Adipose tissue (tissue), 3 donors: Measurements from ENCODE around the gene ERFE. TPM values are rescaled to one million over a fixed set of nuclear protein-coding genes. Genes with fewer than 3 reads are reported as not detected.

ENCODE experiments used
- H3K27ac ChIP-seq: one replicate; pipeline ENCODE4 v1.5.1; 2013; ENCODE audit warnings: low read depth, low read length
- WGBS, 3 donors: extraction: QIAGEN DNeasy Blood & Tissue Kit; methylation state at CpG; one replicate each; pipeline ENCODE4 v1.1.7; 2013; 5-methylcytosine and 5-hydroxymethylcytosine counted together
- polyA plus RNA-seq, 3 donors: library from polyadenylated mRNA; stranded (reverse); fragments of 200-250 nt; gene quantifications; one replicate each; pipeline ENCODE4 v1.2.3, GENCODE V29; 2013
- donor health status: healthy with polysubstance abuse.
- donor health status: Bipolar disorder and iron deficiency.
- donor health status: healthy.

The ERFE gene
- polyA plus RNA-seq, 3 donors = 0.41 to 2.1 TPM; not detected in 1

DNA sequence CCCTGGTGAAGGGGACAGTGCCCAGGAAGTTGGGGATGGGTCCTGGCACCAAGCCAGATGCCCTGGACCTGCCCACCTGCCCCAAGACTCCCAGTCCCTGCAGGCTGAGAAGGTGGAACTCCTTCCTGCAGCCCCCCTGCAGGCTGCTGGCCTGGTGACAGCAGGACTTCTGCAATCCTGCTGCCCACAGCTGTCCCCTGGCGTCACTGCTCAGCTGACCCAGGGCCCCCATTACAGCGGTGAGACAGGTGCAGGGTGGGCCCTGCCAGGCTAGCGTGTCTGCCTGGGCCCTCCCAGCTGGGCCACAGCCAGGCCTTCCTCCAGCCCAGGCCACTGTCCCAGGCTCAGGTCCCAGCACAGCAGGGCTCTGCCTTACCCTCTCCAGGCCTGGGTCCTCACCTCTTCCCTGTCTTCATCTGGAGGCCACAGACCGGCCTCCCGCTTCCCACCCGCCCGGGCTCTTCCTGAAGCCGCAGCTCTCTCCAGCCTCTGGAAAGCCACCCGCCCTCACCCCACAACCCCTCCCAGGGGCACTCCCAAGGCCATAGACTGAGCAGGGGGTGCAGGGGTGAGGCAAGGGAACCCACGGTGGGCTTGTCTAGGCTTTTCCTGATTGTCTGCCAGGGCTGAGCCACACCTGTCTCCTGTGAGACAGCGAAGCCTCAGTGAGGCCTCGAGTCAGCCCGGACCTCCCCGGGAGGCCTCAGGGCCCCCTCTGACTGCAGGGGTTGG is 8.8 kb upstream of the ERFE start:
- WGBS, 3 donors = 76 to 83% (median 81%) methylated on average over 13 to 14 of the region's 14 CpGs
- H3K27ac ChIP-seq = no peak overlapping the region

DNA sequence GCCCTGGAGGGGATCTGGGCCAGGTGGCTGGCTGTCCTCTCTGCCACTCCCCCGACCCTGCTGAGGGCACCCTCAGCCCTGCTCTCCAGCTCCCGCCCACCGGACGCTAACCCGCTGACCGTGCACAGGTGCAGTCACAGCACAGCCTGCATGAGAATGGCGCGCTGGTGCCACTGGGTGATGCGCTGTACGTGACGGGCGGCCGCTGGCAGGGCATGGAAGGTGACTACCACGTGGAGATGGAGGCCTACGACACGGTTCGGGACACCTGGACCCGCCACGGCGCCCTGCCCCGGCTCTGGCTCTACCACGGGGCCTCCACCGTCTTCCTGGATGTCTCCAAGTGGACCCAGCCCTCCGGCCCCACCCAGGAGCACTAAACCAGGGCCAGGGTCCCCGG is 8.1 kb upstream of the ERFE start:
- WGBS, 3 donors = 92 to 96% (median 94%) methylated on average over 20 to 24 of the region's 25 CpGs
- H3K27ac ChIP-seq = no peak overlapping the region

DNA sequence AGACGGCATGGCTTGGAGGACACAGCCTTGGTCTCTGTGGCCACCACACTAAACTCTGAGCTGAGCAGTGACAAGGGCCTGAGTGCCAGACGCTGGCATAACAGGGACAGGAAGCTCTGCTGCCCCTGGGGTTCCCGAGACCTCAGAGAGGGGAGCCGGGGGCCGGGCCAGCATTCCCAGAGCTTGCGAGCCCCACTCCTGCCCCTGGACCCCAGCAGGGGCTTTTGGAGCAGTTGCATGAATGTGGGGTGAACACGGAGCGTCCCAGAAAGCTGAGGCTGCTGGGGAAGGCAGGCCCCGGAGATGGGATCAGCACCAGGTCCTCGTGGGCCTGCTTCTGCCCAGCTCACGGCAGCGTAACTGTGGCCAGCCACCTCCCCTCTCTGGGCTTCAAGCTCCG is 7.6 kb upstream of the ERFE start:
- WGBS, 3 donors = 85 to 87% (median 86%) methylated on average over 13 of the region's 13 CpGs
- H3K27ac ChIP-seq = no peak overlapping the region

DNA sequence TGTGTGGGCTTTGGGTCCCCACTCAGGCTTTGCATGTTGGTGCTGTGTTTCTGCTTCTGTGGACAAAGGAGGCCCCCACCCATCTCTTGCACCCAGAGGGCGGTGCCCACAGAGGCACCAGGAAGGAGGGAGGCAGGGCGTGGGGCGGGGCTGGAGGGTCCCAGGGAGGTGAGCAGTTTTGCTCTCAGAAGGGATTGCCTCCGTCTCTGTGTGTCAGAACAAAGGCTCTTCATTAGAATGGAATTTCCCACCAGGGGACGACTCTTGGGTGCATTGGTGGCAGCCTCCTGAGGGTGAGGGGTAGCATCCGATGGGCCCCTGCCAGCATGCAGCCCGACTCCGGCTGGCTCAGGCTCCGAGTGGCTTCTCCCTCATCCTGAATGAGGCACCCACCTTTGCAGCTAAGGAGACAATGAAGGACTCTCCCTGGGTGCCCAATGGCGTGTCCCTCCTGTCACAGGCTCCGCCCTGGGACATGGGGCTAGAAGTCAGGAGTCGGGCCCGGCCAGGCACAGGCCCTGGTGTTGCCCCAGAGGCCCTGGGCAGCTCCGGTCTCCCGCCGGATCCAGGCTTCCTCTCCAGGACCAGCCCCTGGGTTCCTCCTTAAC is 7.0 kb upstream of the ERFE start:
- 78 to 90% (median 87%) methylated on average over 16 of the region's 16 CpGs for WGBS, 3 donors
- no peak overlapping the region for H3K27ac ChIP-seq

DNA sequence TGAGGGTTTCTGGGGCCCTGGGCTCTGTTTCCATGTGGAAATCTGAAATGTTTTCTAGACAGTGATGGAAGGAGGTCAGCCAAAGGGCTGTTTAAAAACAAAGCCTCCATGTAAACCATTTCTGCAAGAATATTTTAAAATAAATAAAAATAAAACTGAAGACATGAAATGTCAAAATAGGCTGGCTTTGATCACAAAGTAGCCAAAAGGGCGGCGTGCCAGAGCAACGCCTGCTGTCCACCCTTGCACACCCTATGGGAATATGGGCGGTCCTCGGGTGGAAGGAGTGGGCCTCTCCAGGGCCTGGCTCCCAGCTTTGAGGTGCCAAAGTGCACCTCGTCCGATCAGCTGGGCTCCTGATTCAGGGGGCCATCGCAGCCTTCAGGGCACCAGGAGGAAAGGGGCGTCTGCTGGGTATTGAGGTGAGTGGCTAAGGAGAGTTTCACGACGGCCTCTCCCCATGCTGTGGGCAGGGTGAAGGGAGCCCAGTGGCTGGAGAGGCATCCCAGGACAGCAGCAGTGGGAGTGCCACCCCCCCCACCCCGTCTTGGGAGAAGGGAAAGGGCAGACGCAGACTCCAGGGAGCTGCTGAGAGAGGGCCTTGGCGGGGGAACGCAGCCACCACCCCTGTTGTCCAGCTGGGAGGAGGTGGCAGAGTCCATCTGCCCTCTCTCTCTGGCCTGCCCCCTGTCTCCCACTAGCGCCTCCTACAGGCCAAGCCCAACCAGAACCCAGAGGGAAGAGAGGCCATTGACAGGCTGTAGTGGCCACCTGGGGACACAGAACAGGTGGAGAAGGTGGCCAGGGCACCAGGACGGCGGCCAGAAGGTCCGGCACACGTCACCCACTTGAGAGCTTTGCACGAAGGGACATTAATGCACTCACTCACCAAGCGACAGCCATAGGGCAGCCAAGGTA is 5.7 kb upstream of the ERFE start:
- H3K27ac ChIP-seq = no peak overlapping the region
- WGBS, 3 donors = 83 to 86% (median 83%) methylated on average over 20 to 22 of the region's 22 CpGs

DNA sequence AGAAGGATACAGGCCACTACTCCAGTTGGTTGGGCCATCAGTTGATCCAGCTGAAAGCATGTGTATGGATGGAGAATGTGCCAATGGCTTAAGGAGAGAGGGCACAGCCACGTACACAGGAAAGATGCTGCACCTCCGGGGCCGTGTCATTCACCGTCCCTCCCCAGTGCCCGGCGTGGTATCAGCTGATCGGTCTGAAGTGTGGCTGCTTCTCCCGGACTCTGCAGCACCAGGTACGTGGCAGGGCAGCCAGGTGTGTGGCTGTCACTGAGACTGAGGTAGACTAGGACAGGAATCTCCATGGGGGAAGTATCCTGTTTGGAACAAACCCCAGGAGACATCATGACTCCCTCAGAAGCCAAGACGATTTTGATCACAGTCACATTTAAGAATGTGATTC is 4.2 kb upstream of the ERFE start:
- no peak overlapping the region for H3K27ac ChIP-seq
- 91 to 96% (median 93%) methylated on average over 10 of the region's 10 CpGs for WGBS, 3 donors

DNA sequence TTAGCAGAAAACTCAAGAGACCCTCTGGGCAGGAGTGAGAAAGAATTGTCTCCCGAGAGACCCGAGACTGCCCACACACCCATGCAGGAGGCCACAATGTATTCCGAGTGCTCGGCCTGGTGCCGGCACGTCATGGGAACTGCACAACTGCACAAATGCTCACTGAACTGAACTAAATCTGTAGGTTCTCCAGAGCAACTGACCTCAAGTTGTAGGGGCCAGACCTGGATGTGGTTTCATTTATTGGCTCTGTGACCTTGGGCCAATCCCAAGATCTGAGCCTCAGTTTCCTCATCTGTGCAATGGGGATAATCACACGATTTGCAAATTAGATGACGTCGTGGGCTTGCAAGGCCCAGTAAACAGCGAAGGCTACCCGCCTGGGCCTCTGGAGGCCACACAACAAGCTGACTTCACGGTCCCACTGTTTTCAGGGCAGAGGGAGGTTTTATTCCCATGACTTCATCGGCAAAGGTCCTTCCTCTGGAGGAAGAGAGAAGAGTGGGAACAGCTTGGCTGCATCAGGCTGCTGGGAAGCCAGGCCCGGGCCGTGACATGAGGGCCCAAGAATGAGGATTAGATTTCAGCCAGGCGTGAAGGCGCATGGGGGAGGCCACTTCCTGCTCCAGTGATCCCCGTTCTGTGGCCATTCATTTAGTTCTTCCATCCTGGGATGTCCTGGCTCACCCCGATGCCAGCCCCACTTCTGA is 3.6 kb upstream of the ERFE start:
- WGBS, 3 donors = 64 to 83% (median 72%) methylated on average over 19 of the region's 19 CpGs

DNA sequence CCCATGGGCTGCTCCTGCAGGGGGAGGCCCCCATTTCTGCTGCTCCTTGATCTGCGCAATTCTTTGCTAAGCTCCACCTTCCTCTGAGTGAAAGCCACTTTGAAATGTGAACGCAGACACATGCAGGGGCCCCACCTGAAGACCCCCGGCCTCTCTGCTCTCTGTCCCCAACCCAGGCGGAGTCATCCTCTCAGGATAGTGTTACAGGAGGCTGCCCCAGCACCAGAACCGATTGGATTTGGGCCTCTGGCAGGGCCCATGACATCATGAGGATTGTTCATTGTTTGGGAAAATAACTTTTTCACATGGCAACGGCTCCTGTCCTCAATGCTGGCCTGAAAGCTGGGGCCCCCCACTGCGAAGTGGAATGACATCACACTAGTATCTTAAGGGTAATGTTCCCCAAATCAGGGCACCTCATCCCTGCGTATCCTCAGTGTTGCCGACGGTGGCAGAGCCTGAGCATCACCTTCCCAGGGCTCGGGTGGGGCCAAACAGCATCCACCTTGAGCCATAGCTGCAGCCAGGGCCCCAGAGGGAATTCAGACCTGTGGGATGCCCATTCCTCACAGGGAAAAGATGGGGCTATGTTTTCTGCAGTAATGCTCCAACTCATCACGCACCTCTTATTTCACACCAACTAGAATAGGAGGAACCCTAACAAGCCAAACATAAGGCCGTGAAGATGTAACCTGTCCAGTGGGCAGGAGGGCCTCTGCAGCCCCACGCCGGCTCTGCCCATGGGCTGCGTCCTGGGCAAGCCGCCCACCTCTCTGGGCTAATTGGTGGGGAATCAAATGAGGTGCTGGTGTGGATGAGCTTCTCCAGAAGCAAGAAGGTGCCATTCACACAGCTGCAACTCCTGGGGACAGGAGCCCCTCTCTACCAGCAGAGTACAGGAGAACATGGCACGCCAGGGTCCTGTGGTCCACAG is 2.7 kb upstream of the ERFE start:
- no peak overlapping the region for H3K27ac ChIP-seq
- 80 to 83% (median 80%) methylated on average over 18 of the region's 18 CpGs for WGBS, 3 donors

More for the DNA sequence above, 3.6 kb upstream of the ERFE start:
- H3K27ac ChIP-seq = no peak overlapping the region

DNA sequence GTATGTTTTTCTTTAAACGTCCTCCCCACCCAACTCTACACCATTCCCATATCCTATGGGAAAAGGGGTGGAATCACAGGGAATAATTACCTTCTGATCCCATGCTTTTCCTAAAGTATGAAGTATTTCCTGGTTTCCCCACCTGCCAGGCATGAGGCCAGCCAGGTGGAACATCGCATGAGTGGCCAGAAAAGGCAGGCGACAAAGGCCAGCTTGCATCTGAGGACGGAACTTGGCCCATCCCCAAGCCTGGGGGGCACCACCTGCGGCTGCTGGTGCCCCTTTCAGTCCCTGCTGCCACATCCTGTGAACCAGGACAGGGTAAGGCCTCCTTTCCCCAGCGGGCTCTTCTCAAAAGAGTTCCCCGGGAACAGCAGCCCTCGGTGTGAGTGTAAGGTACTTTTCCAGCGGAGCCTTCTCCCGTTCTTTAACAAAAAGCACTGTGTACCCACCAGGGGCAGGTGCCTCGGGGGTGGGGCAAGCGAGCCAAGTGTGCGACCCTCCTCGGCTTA is 1.2 kb upstream of the ERFE start:
- no peak overlapping the region for H3K27ac ChIP-seq
- WGBS, 3 donors = 72 to 83% (median 73%) methylated on average over 14 of the region's 14 CpGs

DNA sequence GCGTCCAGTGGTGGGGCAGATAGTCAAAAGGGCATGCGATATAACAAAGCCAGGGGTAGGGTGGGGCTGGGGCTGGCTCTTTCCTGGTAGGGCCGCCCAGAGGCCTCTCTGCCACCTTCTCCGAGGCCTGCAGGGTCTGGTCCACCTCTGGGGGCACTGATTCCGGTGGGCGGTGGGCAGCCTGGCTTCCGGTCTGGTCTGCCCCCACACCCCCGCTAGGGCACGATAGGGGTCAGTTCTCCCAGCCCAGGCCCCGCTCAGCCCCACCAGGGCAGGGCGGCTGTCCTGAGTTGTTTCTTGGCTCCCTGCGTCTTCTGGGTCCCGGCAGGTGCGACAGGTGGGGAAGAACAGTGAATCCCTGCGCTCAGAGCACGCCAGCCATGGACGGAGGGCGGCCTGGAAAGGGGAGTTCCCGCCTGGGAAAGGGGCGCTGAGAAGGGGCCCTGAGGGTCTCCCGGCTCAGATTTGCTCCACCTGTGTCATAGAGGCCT is 707 bp upstream of the ERFE start:
- H3K27ac ChIP-seq = no peak overlapping the region
- 51 to 77% (median 58%) methylated on average over 21 of the region's 21 CpGs for WGBS, 3 donors

DNA sequence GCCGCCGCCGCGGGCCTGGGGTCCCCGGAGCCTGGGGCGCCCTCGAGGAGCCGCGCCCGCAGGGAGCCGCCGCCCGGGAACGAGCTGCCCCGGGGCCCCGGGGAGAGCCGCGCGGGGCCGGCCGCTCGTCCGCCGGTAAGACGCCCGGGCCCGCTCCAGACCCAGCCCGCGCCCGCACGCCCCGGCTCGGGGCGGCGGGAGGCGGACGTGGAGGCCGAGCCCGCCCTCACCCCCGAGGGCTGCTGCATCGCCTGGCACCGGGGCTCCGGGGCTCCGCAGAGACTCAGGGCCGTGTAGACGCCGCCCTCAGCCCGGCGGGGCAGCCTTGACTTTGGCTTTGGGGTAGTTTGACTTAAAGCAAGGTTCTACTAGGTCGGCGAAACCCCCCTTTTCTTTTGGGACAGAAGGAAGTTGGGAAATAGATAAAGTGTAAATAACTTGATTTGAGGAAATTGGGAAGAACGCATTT is 335 bp downstream of the ERFE start:
- WGBS, 3 donors = 2 to 4% (median 2%) methylated on average over 32 to 52 of the region's 52 CpGs

DNA sequence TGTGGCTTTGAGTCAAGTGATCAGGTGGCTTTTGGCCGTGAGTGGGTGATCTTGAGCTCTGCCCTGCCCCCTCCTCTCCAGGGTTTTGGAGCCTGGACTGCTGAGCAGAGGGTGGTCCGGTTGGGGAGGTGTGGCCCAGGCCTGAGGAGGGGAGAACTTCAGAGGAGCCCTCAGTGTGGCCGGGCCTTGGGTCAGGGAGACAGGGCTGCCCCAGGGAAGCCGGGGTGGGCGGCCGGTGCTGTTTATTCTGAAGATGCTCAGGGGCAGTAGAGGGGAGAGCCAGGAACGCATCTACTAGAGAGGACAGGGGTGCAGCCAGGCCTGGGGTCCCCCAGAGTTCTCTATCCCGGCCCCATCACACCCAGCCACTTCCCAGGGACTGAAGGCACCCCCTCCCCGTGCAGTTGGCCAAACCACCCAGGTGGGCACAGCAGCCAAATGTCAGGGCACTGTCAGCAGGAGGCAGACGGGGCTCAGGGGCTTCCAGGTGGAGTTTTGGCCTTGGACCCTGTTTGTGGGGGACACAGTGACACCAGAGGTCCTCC is 963 bp downstream of the ERFE start:
- H3K27ac ChIP-seq = no peak overlapping the region
- 41 to 67% (median 44%) methylated on average over 10 of the region's 10 CpGs for WGBS, 3 donors

More for the DNA sequence above, 335 bp downstream of the ERFE start:
- no peak overlapping the region for H3K27ac ChIP-seq

DNA sequence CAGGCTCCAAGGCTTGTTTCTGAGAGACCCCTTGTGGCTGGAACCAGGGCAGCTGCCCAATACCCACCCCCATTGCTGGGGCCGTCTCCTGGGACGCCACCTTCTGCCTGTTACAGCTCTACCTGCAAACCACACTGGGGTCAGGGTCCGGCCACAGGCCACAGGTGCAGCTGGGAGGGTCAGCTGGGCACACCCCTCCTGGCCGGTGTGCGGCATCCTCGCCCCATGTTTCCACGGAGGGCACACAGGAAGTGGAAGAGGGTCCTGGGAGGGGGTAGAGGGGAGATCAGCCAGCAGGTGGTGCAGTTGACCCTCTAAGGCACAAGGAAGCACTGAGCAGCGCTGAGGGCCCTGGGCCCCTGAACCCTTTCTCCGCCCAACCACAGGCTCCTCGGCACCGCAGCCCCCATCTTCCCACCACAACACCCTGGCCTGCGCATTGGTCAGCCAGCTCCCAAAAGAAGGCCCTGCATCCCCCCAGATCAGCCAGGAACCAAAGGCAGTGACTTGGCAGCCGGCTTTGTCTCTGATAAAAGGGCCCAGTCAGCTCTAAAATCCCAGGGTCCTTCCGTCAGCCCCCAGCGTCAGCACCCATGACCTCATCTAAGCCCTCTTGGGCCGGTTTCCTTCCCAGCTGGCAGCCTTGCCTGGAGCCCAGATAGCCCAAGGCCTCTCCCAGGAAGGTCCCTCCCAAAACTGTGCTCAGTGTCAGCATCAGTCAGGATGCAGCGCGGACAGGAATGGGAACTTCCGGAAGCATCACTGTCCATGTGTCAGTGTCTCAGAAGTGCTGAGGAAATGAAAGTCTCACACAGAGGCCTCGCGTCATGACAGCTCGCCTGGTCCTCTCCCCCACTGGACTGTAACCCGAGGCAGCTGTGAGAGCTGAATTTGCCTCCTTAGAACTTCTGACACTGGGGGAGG is 1.7 kb downstream of the ERFE start:
- H3K27ac ChIP-seq = no peak overlapping the region
- 50 to 74% (median 60%) methylated on average over 20 to 23 of the region's 23 CpGs for WGBS, 3 donors

DNA sequence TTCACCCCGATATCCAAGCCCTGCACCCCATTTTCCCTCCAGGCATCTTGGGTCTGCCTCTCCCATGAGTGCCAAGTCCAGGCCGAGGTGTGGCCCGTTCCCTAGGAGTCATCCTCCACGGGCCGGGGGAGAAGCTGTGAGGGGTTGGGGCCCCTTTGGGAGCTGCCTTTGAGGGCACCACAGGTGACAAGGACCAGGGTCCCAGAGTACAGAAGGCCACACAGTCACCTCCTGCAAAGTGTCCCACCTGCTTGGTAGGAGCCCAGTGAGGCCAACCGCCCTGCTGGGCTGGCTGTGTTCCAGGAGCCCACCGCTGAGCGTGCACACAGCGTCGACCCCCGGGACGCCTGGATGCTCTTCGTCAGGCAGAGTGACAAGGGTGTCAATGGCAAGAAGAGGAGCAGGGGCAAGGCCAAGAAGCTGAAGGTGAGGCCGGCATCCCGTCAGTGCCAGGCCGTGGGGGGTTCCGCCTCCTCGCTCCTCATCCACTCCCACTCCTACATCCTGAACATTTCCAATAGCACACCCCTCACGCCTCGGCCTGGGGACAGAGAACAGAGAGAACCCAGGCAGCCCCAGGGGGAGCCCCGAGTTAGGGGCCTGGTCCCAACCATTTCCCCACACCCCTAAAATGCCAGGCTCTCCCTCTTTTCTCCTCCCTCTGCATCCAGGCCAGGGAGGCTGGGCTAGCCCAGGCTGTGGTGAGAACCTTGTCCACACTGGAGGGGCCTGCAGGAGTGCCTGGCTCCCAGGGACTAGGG is 2.7 kb downstream of the ERFE start:
- 88 to 96% (median 89%) methylated on average over 18 to 21 of the region's 21 CpGs for whole genome bisulfite sequencing, 3 donors
- no peak overlapping the region for H3K27ac ChIP-seq

DNA sequence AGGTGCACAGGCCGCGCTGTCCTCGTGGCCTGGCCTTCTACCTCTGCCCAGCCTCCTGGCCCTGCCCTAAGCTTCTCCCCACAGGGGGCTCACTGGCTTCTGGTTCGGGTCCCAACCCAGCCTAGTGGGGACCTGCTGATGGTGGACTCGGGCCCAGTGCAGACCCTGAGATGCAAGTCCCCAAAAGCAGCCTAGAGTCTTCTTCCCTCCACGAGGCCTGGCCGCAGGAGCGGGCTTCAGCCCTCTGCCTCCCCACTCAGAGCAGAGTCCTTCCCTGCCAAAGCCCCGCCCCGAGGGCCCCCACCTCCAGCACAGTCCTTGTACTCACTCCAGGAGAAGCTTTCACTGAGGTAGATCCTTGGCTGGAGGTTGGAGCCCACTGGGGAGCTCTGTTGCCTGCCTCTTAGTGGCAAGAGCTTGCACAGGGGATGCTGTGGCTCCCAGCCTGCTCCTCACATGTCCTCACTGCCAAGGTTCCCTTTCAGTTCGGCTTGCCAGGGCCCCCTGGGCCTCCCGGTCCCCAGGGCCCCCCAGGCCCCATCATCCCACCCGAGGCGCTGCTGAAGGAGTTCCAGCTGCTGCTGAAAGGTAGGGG is 3.6 kb downstream of the ERFE start:
- WGBS, 3 donors = 84 to 90% (median 87%) methylated on average over 14 of the region's 14 CpGs
- no peak overlapping the region for H3K27ac ChIP-seq
